GM18517 (cell line): ENCODE data around the gene AFDN.

Source experiments
- ATAC-seq: cut with Tn5 transposase; IDR thresholded peaks from one replicate; pipeline ENCODE4 v1.9.1; 2021; ENCODE audit warnings: mild to moderate bottlenecking, moderate library complexity; ENCODE audit not compliant: unreplicated experiment

Gene AFDN

DNA sequence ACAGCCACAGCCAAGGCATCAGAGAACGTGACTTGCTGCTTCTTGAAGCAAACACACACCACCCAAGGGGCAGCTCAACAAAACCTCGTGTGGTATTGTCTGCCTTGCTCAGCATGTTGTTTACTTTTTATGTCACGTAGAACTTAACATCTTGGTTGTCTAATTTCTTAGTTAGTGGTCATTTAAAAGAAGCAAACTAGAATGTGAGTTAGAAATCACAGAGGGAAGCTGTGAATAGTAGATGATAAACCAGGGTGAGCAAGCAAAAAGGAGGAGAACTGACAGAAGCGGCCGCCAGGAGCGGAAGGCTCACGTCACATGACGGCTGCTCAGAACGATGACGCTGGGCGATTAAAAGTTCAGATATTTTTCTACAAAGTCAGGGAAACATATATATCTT, 119.3 kb downstream of the AFDN start:
- ATAC-seq: no peak

- no peak for ATAC-seq
Observed at GRCh38 chr6:167946604-167947003, 119.9 kb downstream of the AFDN start.

- ATAC-seq: no peak
Observed at GRCh38 chr6:167947716-167948115, 121.0 kb downstream of the AFDN start.

DNA sequence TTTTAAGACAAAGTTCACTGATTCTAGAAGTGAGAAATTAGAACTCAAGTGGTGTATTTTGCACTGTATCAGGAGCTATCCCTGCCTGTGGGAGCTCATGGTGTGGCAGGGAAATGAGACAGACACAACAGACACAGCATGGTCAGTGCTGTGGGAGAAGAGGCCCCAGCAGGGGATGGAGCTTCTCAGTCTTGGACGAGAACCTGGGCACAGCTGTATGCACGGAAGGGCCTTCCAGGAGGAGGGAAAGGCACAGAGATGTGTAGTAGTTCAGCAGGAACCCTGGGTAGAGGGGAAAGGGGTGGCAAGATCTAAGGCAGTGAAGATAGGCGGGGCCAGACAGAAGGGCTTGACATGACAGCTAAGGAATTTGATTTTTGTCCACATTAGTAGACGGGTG, 122.0 kb downstream of the AFDN start:
- no peak for ATAC-seq

- ATAC-seq: no peak
Observed at GRCh38 chr6:167949121-167949684, 122.5 kb downstream of the AFDN start.

DNA sequence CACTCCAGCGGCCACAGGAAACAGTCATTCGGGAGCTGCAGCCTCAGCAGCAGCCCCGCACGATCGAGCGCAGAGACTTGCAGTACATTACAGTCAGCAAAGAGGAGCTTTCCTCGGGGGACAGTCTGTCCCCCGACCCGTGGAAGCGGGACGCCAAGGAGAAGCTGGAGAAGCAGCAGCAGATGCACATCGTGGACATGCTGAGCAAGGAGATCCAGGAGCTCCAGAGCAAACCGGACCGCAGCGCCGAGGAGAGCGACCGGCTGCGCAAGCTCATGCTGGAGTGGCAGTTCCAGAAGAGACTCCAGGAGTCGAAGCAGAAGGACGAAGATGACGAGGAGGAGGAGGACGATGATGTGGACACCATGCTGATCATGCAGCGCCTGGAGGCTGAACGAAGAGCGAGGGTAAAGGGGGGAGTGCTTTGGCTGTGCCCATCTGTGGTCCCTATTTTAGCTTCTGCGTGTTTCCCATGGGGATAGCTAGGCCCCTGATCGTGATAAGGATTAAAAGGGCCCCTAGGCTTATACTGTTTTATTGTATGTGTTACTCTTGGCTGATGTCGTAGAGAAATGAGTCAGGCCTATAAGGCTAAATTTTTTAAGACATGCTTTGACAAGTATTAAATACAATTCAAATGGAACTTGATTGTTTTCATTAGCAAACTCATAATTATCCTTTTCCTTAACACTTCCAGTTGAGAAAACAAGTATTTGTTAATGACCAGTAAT, 125.2 kb downstream of the AFDN start:
- ATAC-seq: no peak

GRCh38 chr6:167952512-167952859, 125.8 kb downstream of the AFDN start:
- ATAC-seq: no peak

GRCh38 chr6:167953551-167953950, 126.8 kb downstream of the AFDN start:
- no peak for ATAC-seq

DNA sequence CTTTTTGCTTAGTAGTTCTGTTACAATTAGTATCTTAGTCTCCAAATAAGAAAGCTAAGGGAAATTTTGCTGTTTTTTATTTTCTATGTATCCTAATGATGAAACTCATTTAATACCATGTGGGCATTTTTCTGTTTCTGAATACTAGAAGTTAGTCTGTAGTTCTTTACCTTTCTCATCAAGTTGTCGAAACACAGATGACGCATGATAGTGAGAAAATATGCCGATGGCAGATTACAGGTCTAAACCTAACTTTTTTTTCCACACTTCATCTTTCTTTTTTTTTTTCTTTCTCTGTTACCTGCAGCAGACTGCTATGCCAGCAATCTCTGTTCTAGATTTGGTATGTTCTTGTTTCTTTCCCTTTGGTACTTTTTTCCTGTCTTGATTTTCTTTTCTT, 127.4 kb downstream of the AFDN start:
- ATAC-seq: no peak

DNA sequence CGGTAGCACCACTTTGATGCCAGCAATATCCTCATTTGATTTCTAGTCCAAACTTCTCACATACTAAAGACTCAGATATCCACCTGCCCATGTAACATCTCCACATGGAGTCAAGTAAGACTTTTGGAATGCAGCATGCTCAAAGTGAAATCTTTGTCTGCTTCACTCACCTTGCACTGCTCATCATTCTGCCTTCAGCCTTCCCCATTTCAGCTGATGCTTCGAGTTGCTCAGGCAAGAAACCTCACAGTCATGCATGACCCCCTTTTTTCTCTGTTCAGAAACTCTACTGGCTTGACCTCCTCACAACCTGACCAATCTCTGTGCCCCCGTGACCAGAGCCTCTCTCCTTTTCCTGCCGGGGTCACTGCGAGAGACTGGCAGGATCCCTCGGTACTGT, 129.8 kb downstream of the AFDN start:
- ATAC-seq: no peak

DNA sequence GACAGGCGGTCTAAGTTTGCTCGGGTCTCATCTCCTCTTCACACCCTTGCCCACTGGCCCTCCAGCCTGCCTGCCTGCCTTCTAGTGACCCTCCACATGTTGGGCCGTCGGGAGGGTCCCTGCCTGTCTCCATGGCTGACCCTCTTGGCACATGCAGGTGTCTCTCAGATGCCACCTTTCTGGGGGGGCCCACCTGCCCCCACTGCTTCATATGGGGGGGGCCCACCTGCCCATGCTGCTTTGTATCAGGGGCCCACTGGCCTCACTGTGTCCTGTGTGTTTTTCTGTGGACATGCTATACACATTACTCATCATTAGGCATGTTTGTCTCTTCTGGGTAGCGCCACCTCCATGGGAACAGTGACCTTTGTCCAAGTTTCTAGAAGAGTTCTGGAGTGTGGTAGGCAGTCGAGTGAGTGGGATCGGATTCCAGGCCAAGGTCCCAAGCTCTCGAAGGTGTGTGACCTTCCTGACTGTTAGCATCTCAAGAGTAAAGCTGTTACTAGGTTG, 130.3 kb downstream of the AFDN start:
- ATAC-seq: no peak

- no peak for ATAC-seq
Observed at GRCh38 chr6:167957626-167958025, 130.9 kb downstream of the AFDN start.

GRCh38 chr6:167960579-167960978, 133.9 kb downstream of the AFDN start:
- no peak for ATAC-seq

GRCh38 chr6:167962711-167963110, 136.0 kb downstream of the AFDN start:
- ATAC-seq: no peak

- no peak for ATAC-seq
Observed at GRCh38 chr6:167963589-167964057, 136.9 kb downstream of the AFDN start.

DNA sequence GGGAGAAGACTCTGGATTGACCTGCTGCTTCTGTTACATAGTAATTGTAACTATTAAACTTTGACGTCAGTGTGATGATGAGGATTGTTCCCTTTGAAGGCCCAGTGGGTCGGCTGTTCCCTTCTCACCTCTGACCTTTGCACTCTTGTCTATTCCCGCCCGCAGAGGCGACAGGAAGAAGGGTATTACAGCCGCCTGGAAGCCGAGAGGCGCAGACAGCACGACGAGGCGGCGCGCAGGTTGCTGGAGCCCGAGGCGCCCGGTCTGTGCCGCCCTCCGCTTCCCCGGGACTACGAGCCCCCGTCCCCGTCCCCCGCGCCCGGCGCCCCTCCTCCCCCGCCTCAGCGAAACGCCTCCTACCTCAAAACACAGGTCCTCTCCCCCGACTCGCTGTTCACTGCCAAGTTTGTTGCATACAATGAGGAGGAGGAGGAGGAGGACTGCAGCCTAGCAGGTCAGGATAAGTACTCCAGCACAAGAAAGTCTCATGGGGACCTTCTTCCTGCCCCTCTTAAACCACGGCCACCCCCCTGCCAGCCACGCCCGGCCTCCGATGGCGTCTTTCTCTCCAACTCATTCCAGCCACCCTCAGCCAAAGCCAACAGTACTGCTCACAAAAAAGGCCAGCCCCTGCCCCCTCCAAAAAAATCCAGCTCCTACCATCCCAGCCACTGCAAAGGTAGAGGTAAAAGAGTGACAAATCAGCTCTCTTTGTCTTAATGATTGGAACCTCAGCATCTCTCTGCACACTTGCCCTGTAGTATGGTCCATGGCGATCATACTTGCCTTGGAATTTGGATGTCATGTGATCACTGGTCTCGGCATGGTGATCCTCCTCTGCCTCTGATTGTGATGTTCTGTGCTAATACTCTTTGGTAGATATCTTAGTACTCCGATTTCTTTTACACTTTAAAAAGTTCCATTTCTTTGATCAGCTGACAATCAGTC, 139.2 kb downstream of the AFDN start:
- ATAC-seq: no peak

GRCh38 chr6:167966540-167966905, 139.8 kb downstream of the AFDN start:
- no peak for ATAC-seq

- ATAC-seq: no peak
Observed at GRCh38 chr6:167968091-167968490, 141.4 kb downstream of the AFDN start.

DNA sequence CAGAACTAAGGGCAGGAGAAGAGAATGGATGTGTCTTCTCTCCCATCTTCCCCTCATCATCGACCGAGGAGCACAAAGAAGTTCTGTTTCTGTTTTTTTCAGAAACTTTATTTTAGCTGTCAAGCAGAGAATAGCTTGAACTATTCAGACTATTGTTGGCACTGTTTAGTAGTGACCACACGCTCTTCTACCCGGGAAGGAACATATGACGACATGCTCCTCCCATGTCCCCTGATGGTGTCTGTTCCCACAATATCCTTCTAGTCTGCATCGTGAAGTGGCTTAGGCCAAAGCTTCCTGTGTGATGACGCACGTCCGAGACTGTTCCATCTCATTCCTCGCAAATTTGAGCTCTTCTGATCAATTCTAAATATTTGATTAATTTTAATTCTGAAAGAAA, 143.5 kb downstream of the AFDN start:
- ATAC-seq: no peak

DNA sequence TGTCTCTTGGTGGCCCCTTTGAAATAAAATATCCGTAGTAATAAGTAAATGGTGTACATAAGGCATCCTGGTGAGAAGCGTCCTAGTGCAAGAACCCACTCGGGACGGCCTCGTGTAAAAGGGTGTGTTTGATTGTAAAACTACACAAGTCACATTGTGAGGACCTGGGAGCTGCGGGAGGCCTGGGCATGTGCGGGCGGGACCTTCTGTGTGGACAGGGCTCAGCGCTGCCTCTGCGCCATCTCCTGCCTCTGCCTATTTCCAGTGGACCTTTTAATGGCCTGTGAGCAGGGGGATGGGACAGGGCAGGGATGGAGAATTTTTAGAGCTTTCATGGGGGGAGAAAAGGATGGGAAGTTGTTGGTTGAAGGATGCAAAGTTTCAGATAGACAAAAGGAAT, 145.5 kb downstream of the AFDN start:
- ATAC-seq: no peak

- no peak for ATAC-seq
Observed at GRCh38 chr6:167973148-167973885, 146.6 kb downstream of the AFDN start.
